Left ventricle myocardium inferior (tissue), 1 donor: ENCODE results near the gene TRIM41. TPM values are rescaled to one million over a fixed set of nuclear protein-coding genes. Genes with fewer than 3 reads are reported as not detected.
"Not testable (repeated sequence)": the region's sequence is repeated elsewhere in the genome, so short reads cannot be mapped to it uniquely, and the experiment has no call there.

Source experiments
- DNase-seq: peaks from one replicate; pipeline ENCODE4 v3.0.0-alpha.2; 2020
- H3K27ac ChIP-seq: fragments of 200-600 bp; replicated peaks from 2 replicates; pipeline ENCODE4 v1.8.0; 2021
- H3K27me3 ChIP-seq: fragments of 200-600 bp; 2 replicates; pipeline ENCODE4 v1.8.0; 2021; ENCODE audit warnings: low read depth
- H3K36me3 ChIP-seq: fragments of 200-600 bp; 2 replicates; pipeline ENCODE4 v1.8.0; 2021
- H3K4me1 ChIP-seq: fragments of 200-600 bp; 2 replicates; pipeline ENCODE4 v1.8.0; 2021
- H3K4me3 ChIP-seq: fragments of 200-600 bp; 2 replicates; pipeline ENCODE4 v1.8.0; 2021; ENCODE audit warnings: mild to moderate bottlenecking, moderate library complexity
- H3K9me3 ChIP-seq: fragments of 200-600 bp; replicated peaks from 2 replicates; pipeline ENCODE4 v1.8.0; 2021
- intact Hi-C: fragments of 100-400 bp; cut with micrococcal nuclease; formaldehyde crosslinking; loops from one replicate; pipeline ENCODE4 v1.11.0; 2022
- microRNA-seq: library from miRNA; unstranded; fragments of <30 nt; microRNA quantifications from one replicate; pipeline ENCODE4 v1.2.0, GENCODE V29; 2020
- total RNA-seq: library from RNA; stranded (reverse); fragmentation: NEBNext Ultra II Directional; extraction: Animal tissue kit (Norgen Biotek cat#: 25700); gene quantifications from one replicate; pipeline ENCODE4 v1.2.1, GENCODE V29; 2021
- TF ChIP-seq, protein P1 (sequence below): fragments of 200-600 bp; IDR thresholded peaks from 2 replicates; pipeline ENCODE4 v1.8.0; 2021; ENCODE audit warnings: antibody characterized with exemption, mild to moderate bottlenecking, borderline replicate concordance
- donor health status: DM: no; HTN: yes; CAD: no; lungs with severe emphysema.

TRIM41 gene
- total RNA-seq, 1 donor from 2014 or later = 26.4 TPM

DNA sequence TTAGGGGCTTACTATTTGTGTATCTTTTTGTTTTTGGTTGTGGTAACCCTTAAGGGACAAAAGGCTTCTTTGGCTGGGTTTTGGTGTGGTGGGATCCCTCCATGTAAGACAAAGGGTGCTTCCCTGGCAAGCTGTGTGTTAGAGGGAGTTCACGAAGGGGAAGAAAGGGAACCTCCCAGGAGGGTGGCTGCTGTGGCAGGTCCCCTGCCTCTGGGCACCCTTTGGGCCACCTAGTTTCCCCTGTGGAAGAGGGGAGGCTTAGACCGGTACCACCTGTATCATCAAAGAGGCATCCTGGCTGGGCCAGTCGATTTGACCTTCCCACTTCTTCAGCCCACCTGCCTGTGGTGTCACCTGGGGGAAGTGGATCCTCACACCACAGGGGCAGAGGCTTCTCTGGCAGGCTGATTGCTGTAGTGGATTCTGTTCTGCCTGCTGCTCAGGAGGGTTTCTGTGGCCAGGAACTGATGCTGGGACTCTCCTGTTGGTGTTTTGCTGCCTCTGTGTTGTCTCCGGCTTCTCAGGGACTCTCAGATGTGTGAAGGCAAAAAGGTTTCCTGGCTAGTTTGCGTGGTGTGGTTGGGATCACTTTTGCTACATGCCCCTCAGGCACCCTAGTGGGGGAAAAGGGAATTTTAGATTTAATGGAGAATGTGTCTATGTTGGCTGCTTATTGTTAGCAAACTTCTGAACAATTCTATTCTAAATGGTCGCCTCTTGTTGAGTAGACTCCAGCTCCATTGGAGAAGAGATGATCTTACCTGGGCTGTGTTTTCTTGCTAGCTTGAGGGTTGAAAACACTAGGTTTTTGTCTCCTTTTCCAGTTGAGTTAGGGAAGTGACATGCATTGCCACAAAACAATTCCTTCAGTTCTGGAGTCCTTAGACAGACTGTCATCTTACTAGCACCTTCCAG is 61.0 kb downstream of the TRIM41 start:
- TF ChIP-seq, protein P1, sequence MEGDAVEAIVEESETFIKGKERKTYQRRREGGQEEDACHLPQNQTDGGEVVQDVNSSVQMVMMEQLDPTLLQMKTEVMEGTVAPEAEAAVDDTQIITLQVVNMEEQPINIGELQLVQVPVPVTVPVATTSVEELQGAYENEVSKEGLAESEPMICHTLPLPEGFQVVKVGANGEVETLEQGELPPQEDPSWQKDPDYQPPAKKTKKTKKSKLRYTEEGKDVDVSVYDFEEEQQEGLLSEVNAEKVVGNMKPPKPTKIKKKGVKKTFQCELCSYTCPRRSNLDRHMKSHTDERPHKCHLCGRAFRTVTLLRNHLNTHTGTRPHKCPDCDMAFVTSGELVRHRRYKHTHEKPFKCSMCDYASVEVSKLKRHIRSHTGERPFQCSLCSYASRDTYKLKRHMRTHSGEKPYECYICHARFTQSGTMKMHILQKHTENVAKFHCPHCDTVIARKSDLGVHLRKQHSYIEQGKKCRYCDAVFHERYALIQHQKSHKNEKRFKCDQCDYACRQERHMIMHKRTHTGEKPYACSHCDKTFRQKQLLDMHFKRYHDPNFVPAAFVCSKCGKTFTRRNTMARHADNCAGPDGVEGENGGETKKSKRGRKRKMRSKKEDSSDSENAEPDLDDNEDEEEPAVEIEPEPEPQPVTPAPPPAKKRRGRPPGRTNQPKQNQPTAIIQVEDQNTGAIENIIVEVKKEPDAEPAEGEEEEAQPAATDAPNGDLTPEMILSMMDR = peak; percentile 38
- intact Hi-C loops, DNase-seq, H3K36me3 ChIP-seq, H3K4me3 ChIP-seq, H3K27me3 ChIP-seq, H3K4me1 ChIP-seq, H3K9me3 ChIP-seq, H3K27ac ChIP-seq: not testable (repeated sequence)

Small RNAs within 50 kb of the gene (microRNA-seq; reads per million reads assigned to microRNA genes)
- not detected for gene MIR4638

Other genes starting within 250 kb of the TRIM41 start
- gene BTNL3, start 234.4 kb upstream of the TRIM41 start, total RNA-seq = not detected
- gene BTNL9, start 183.0 kb upstream of the TRIM41 start, total RNA-seq = 38.5 TPM
- not detected for gene OR2V1, start 92.1 kb upstream of the TRIM41 start, total RNA-seq
- not detected for gene OR2V2, start 75.7 kb upstream of the TRIM41 start, total RNA-seq
- 6.4 TPM for gene TRIM7, start 18.1 kb upstream of the TRIM41 start, total RNA-seq
- 628 TPM for gene RACK1, start 20.6 kb downstream of the TRIM41 start, total RNA-seq
- 8.5 TPM for gene TRIM52, start 37.9 kb downstream of the TRIM41 start, total RNA-seq
- not detected for gene OR4F3, start 144.0 kb downstream of the TRIM41 start, total RNA-seq